GM12864 (cell line): ENCODE data around the gene MAGEA8.
"Not testable (repeated sequence)": the region's sequence is repeated elsewhere in the genome, so short reads cannot be mapped to it uniquely, and the experiment has no call there.

Experiments
- DNase-seq: peaks from one replicate; pipeline ENCODE4 v3.0.0-alpha.2; 2011; ENCODE audit warnings: low read depth
- H3K4me3 ChIP-seq: 2 replicates; pipeline ENCODE4 v1.5.1; 2011; ENCODE audit warnings: mild to moderate bottlenecking, low read depth, low read length, control low read depth
- CTCF ChIP-seq: IDR thresholded peaks from 2 replicates; pipeline ENCODE4 v1.5.1; 2011; ENCODE audit warnings: low read depth, mild to moderate bottlenecking, moderate library complexity, low read length, control low read depth, inconsistent platforms; ENCODE audit errors: missing control alignments

The MAGEA8 gene

GRCh38 chrX:149865390-149865789 lies 15.6 kb upstream of the MAGEA8 start:
- DNase-seq = no peak
- H3K4me3 ChIP-seq = no peak overlapping the region
- no peak for TF ChIP-seq CTCF

- no peak overlapping the region for H3K4me3 ChIP-seq
- DNase-seq = no peak
- no peak for TF ChIP-seq CTCF
Observed at GRCh38 chrX:149867488-149867887, 13.5 kb upstream of the MAGEA8 start.

- no peak for TF ChIP-seq CTCF
- H3K4me3 ChIP-seq = no peak overlapping the region
- DNase-seq = no peak
Observed at GRCh38 chrX:149870840-149871239, 10.1 kb upstream of the MAGEA8 start.

- no peak for DNase-seq
- H3K4me3 ChIP-seq = no peak overlapping the region
- TF ChIP-seq CTCF = no peak
Observed at GRCh38 chrX:149871433-149871832, 9.6 kb upstream of the MAGEA8 start.

GRCh38 chrX:149871940-149872339 lies 9.0 kb upstream of the MAGEA8 start:
- DNase-seq = peak; percentile 7
- peak; percentile 75 for TF ChIP-seq CTCF
- H3K4me3 ChIP-seq = no peak overlapping the region

GRCh38 chrX:149877157-149877556 lies 3.8 kb upstream of the MAGEA8 start:
- no peak for DNase-seq
- no peak for TF ChIP-seq CTCF
- no peak overlapping the region for H3K4me3 ChIP-seq

- no peak overlapping the region for H3K4me3 ChIP-seq
- DNase-seq = no peak
- no peak for TF ChIP-seq CTCF
Observed at GRCh38 chrX:149877636-149878035, 3.3 kb upstream of the MAGEA8 start.

GRCh38 chrX:149890828-149891227 lies 9.8 kb downstream of the MAGEA8 start:
- not testable (repeated sequence) for DNase-seq, H3K4me3 ChIP-seq
